OCI-LY3 (cell line): ENCODE measurements around the gene RPP25L.
A peak's percentile ranks its signal among the peaks of the same experiment; 100 is the strongest.

Experiments
- CTCF ChIP-seq: fragments of 200-600, 300-600 bp; sonication (generic); IDR thresholded peaks from 2 replicates; pipeline ENCODE4 v1.5.1; 2014; ENCODE audit warnings: antibody characterized with exemption, low read length, low read depth
- EZH2phosphoT487 ChIP-seq: fragments of 200-600 bp; shearing (Covaris generic); IDR thresholded peaks from 2 replicates; pipeline ENCODE4 v1.6.1; 2018; ENCODE audit warnings: antibody characterized with exemption, mixed run types, low read depth

GRCh38 chr9:34603610-34604231, 8.2 kb downstream of the RPP25L start:
- TF ChIP-seq CTCF (peak; percentile 97), EZH2phosphoT487 (no peak)
